HFF-Myc (cell line): ENCODE results near the gene CTDP1.

Experiments
- DNase-seq: peaks from one replicate; pipeline ENCODE4 v3.0.0-alpha.2; 2011; ENCODE audit warnings: low read depth; ENCODE audit errors: extremely low read depth
- H3K4me3 ChIP-seq: replicated peaks from 2 replicates; pipeline ENCODE4 v1.5.1; 2011; ENCODE audit warnings: low read depth, mild to moderate bottlenecking, control low read depth, low read length
- TF ChIP-seq, protein P1 (sequence below): IDR thresholded peaks from 2 replicates; pipeline ENCODE4 v1.5.1; 2012; ENCODE audit warnings: mild to moderate bottlenecking, low read depth, low read length, control low read depth; ENCODE audit errors: missing control alignments

Gene CTDP1

DNA sequence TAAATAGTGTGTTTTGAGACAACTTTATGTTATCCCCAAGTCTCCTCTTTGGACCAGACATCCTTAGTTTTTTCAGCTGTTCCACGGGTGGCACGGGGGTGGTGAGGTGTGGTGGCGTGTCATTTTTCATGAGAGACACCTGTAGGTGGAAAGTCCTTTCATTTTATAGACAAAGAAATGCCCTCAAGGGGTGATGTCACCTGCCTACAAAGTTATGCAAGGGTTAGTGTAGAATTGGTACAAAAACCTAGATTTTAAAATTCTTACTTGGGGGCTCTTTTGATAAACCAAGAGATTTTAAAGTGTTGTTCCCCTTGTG is 15.3 kb downstream of the CTDP1 start:
- no peak for DNase-seq
- TF ChIP-seq, protein P1, sequence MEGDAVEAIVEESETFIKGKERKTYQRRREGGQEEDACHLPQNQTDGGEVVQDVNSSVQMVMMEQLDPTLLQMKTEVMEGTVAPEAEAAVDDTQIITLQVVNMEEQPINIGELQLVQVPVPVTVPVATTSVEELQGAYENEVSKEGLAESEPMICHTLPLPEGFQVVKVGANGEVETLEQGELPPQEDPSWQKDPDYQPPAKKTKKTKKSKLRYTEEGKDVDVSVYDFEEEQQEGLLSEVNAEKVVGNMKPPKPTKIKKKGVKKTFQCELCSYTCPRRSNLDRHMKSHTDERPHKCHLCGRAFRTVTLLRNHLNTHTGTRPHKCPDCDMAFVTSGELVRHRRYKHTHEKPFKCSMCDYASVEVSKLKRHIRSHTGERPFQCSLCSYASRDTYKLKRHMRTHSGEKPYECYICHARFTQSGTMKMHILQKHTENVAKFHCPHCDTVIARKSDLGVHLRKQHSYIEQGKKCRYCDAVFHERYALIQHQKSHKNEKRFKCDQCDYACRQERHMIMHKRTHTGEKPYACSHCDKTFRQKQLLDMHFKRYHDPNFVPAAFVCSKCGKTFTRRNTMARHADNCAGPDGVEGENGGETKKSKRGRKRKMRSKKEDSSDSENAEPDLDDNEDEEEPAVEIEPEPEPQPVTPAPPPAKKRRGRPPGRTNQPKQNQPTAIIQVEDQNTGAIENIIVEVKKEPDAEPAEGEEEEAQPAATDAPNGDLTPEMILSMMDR: no peak

DNA sequence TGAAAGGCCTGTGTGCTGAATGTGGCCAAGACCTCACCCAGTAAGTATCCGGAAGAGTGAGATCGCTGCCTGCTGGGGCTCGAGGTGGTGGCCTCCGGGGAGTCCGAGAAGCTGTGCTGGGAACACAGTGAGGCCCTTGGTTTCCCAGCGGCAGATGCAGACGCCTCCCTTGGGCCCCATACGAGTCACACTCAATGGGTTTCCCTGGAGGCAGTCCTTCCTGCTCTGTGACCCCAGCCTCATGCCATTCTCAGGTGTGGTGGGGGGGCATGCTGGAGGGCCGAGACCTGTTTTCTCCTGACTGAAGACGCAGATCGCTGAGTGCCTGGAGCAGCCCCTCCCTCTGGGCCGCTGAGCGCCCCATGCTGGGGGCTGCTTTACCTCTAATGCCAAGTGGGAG is 15.7 kb downstream of the CTDP1 start:
- TF ChIP-seq, protein P1: no peak
- no peak for DNase-seq
- H3K4me3 ChIP-seq: no peak overlapping the region

More for the DNA sequence above, 15.3 kb downstream of the CTDP1 start:
- H3K4me3 ChIP-seq: no peak overlapping the region

DNA sequence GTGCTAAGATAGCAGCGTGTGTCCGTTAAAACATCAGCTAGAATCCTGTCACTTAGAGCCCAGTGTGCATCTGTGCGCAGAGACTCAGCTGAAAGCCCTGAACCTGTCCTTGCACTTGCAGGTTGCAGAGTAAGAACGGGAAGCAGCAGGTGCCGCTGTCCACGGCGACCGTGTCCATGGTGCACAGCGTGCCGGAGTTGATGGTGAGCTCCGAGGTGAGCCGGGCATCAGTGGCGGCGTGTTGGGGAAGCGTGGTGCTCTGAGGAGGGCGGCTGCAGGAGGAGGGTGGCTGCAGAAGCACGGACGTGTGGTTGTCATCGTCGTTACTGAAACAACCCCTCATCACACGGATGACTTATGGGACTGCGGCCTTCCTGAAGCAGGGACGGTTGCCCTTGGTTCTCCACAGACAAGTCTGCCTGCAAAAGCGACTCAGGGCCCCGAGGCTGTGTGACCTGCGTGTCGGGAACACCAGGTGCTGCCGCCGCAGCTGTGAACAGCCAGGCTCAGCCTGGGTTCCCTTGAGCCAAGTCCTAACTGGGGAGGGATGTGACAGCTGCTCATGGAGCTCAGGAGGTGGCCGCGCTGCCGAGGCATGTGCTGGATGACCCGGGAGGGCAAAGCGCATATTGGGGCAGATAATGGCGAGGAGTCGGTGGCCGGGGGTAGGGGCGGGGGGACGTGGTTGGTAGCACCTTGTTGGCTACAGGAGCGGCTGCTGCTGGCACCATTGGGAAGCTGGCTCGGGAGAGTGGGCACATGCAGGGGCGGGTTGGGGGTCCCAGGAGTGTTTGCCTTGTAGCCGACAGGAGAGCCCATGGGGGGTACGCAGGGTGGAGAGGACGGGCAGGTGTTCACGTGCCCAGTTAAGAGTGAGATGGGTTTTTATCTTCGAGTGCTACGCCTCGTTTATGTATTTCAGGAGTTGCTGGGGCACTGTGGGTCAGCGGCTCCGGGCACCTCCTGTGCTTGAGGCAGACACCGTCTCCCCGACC is 16.6 kb downstream of the CTDP1 start:
- TF ChIP-seq, protein P1: no peak
- no peak overlapping the region for H3K4me3 ChIP-seq
- no peak for DNase-seq

DNA sequence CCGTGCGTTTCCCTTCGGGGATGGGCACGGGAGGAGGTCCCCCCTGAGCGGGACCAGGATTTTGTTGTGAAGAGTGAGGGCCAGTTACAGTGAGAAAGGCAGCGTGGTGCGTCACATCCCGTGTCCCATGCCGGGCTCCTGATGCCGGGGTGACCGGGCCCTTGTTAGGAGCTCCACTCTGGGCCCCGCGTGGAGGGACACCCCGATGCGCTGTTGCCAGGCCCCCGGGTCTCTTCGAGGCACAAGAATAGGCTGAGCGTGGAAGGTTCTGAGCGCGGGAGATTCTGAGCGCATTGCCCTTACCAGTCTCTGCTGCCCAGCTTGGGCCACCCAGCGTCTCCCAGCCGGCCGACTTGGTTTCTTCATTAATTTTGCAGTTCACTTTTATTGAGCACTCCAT is 17.6 kb downstream of the CTDP1 start:
- no peak overlapping the region for H3K4me3 ChIP-seq
- TF ChIP-seq, protein P1: no peak
- DNase-seq: no peak

DNA sequence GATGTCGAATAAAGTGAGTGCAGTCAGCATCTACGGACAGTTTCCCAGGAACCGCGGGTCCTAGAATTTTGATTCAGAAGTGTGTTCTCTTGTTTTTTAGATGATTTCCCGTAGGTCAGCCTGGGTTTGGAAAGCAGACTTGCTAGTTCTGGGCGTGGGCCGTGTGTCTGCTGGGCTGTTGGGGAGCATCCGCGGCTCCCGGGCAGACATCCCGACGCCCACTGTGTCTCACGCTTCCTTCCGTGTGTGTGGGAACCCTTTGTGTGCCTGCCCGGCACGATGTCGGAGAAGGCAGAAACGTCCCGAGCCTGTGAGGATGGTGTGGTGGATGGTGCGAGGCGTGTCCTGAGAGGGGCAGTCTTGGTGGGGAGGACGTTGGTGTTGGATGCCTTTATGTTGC is 18.4 kb downstream of the CTDP1 start:
- TF ChIP-seq, protein P1: no peak
- no peak overlapping the region for H3K4me3 ChIP-seq
- no peak for DNase-seq

DNA sequence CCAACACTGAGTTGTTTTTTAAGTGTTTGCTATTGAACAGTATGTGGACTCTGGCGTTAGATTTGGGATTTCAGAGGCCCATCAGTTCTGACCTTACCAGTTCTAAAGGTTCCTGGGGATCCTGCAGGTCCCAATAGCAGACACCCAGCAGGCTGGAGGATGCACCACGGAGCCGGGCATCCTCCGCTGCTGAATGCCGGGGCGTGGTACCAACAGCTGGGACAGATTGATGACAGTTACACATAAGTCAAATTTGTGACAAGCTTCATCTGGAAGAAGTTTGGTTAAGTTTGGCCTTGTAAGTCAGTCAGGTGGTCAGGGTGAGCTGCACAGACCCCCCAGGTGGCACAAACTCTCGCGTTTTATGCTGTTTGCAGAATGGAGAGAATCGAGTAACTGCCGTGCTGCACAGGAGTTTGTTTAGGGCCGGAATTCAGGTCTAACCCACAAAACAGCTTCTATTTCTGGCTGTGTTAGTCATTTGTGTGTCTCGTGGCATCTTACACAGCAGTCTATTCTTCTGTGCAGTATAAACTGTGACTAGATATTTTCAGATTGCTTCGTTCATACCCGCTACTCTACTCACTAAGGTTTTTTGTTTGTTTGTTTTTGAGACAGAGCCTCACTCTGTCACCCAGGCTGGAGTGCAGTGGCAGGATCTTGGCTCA is 19.2 kb downstream of the CTDP1 start:
- TF ChIP-seq, protein P1: no peak
- no peak overlapping the region for H3K4me3 ChIP-seq
- DNase-seq: no peak
